ENCODE results near the gene SERGEF. TPM values are rescaled to one million over a fixed set of nuclear protein-coding genes. Genes with fewer than 3 reads are reported as not detected.

Gene SERGEF
- total RNA-seq, 2 experiments from 2014 or later, result 40.2 to 41.7 TPM

- Mint-ChIP-seq H3K4me1 (ENCODE audit: low read depth) (no peaks in the 10 kb centered on the region), H3K27ac (no peak overlapping the region), H3K4me3 (no peak overlapping the region), H3K27me3 (ENCODE audit: low read depth) (peaks cover 5% of the 10 kb centered on the region), H3K36me3 (ENCODE audit: low read depth) (no peaks in the 10 kb centered on the region), H3K9me3 (no peaks in the 10 kb centered on the region)
- DNase-seq, result no peak
- intact Hi-C loops (cut with micrococcal nuclease), result no loop called here
- CTCF ChIA-PET, result interaction anchor here (0.8 to 3.7 kb wide), 3 partner anchors 12 to 236 kb away, joined by 3 to 15 read pairs (median 3); no protein-coding TSS in a partner anchor
These were observed 269.6 kb downstream of the SERGEF start for GRCh38 chr11:17743026-17743807.

GRCh38 chr11:17742019-17742418, 270.8 kb downstream of the SERGEF start:
- Mint-ChIP-seq H3K4me3 (no peak overlapping the region), H3K27ac (no peak overlapping the region), H3K36me3 (ENCODE audit: low read depth) (no peaks in the 10 kb centered on the region), H3K4me1 (ENCODE audit: low read depth) (no peaks in the 10 kb centered on the region), H3K27me3 (ENCODE audit: low read depth) (peaks cover 16% of the 10 kb centered on the region), H3K9me3 (no peaks in the 10 kb centered on the region)
- no peak for DNase-seq
- intact Hi-C loops (cut with micrococcal nuclease), result no loop called here
- CTCF ChIA-PET, result interaction anchor here (3.7 kb wide), 1 partner anchor 11 kb away, joined by 15 read pairs; no protein-coding TSS in a partner anchor

GRCh38 chr11:17741487-17741886, 271.4 kb downstream of the SERGEF start:
- Mint-ChIP-seq H3K36me3 (ENCODE audit: low read depth) (no peaks in the 10 kb centered on the region), H3K4me1 (ENCODE audit: low read depth) (peaks cover 2% of the 10 kb centered on the region), H3K9me3 (no peaks in the 10 kb centered on the region), H3K4me3 (no peak overlapping the region), H3K27ac (no peak overlapping the region), H3K27me3 (ENCODE audit: low read depth) (peaks cover 21% of the 10 kb centered on the region)
- CTCF ChIA-PET, result interaction anchor here (1.2 to 3.7 kb wide), 2 partner anchors 9 to 10 kb away, joined by 4 to 15 read pairs; no protein-coding TSS in a partner anchor
- DNase-seq, result no peak
- intact Hi-C loops (cut with micrococcal nuclease), result no loop called here

GRCh38 chr11:17740649-17741235, 272.1 kb downstream of the SERGEF start:
- intact Hi-C loops (cut with micrococcal nuclease), result no loop called here
- H3K4me1 Mint-ChIP-seq (ENCODE audit: low read depth), result peaks cover 2% of the 10 kb centered on the region
- CTCF ChIA-PET, result interaction anchor here (1.2 to 3.7 kb wide), 2 partner anchors 8 to 10 kb away, joined by 4 to 15 read pairs; no protein-coding TSS in a partner anchor
- H3K9me3 Mint-ChIP-seq, result no peaks in the 10 kb centered on the region
- no peaks in the 10 kb centered on the region for H3K36me3 Mint-ChIP-seq (ENCODE audit: low read depth)
- no peak overlapping the region for H3K4me3 Mint-ChIP-seq
- H3K27ac Mint-ChIP-seq, result no peak overlapping the region
- DNase-seq, result no peak
- peaks cover 26% of the 10 kb centered on the region for H3K27me3 Mint-ChIP-seq (ENCODE audit: low read depth)

GRCh38 chr11:17739945-17740338, 272.9 kb downstream of the SERGEF start:
- no peak overlapping the region for H3K27ac Mint-ChIP-seq
- H3K27me3 Mint-ChIP-seq (ENCODE audit: low read depth), result peaks cover 26% of the 10 kb centered on the region
- peaks cover 2% of the 10 kb centered on the region for H3K4me1 Mint-ChIP-seq (ENCODE audit: low read depth)
- CTCF ChIA-PET, result interaction anchor here (1.3 kb wide), 1 partner anchor 133 kb away, joined by 3 read pairs; no protein-coding TSS in a partner anchor
- no peak overlapping the region for H3K4me3 Mint-ChIP-seq
- DNase-seq, result no peak
- H3K36me3 Mint-ChIP-seq (ENCODE audit: low read depth), result no peaks in the 10 kb centered on the region
- intact Hi-C loops (cut with micrococcal nuclease), result loop anchor here (10.0 kb wide), 2 partner anchors 355 kb away; partner anchors contain the start of gene KCNJ11
- H3K9me3 Mint-ChIP-seq, result no peaks in the 10 kb centered on the region

GRCh38 chr11:17738151-17738973, 274.5 kb downstream of the SERGEF start:
- no peaks in the 10 kb centered on the region for H3K36me3 Mint-ChIP-seq (ENCODE audit: low read depth)
- H3K27me3 Mint-ChIP-seq (ENCODE audit: low read depth), result peaks cover 36% of the 10 kb centered on the region
- H3K4me3 Mint-ChIP-seq, result no peak overlapping the region
- H3K9me3 Mint-ChIP-seq, result no peaks in the 10 kb centered on the region
- intact Hi-C loops (cut with micrococcal nuclease), result loop anchor here (10.0 kb wide), 2 partner anchors 354 to 356 kb away; partner anchors contain the start of gene KCNJ11
- DNase-seq, result no peak
- CTCF ChIA-PET, result interaction anchor here (1.3 kb wide), 1 partner anchor 134 kb away, joined by 3 read pairs; no protein-coding TSS in a partner anchor
- H3K27ac Mint-ChIP-seq, result no peak overlapping the region
- H3K4me1 Mint-ChIP-seq (ENCODE audit: low read depth), result peaks cover 7% of the 10 kb centered on the region

Other genes with a start within 250 kb of the SERGEF start
- gene TPH1, start 33.2 kb upstream of the SERGEF start, total RNA-seq, result under 1 TPM in 1 of 2 experiments, not detected in 1; 0.47 TPM
- gene SAAL1, start 93.0 kb upstream of the SERGEF start, total RNA-seq, result 10 to 100 TPM; 36.4 to 37.0 TPM
- gene MRGPRX3, start 119.5 kb upstream of the SERGEF start, total RNA-seq, result not detected
- gene MRGPRX4, start 159.8 kb upstream of the SERGEF start, total RNA-seq, result not detected
- not detected for gene SAA4, start 223.8 kb upstream of the SERGEF start, total RNA-seq
- gene SAA2, start 235.6 kb upstream of the SERGEF start, total RNA-seq, result not detected